Keratinocyte (primary cell): ENCODE measurements around the gene TRIM45. TPM values are rescaled to one million over a fixed set of nuclear protein-coding genes. Genes with fewer than 3 reads are reported as not detected.

ENCODE experiments used
- DNase-seq: peaks from one replicate; pipeline ENCODE4 v3.0.0-alpha.2; 2011; ENCODE audit warnings: low read depth, missing footprints, low spot score
- FAIRE-seq: peaks from 2 replicates; lab custom pipeline; 2011; peaks lifted over from hg19 to GRCh38; lab: Jason Lieb, UNC
- H2AFZ ChIP-seq: 2 replicates; pipeline ENCODE4 v1.6.0; 2012; ENCODE audit warnings: low read length, control low read depth, inconsistent platforms; ENCODE audit not compliant: control insufficient read depth
- H3K27ac ChIP-seq: 2 replicates; pipeline ENCODE4 v1.5.1; 2011; ENCODE audit warnings: low read length; ENCODE audit not compliant: control insufficient read depth, insufficient read depth
- H3K27me3 ChIP-seq: 3 replicates; pipeline ENCODE4 v1.6.0; 2011; ENCODE audit warnings: low read length; ENCODE audit not compliant: control insufficient read depth, insufficient read depth; ENCODE audit errors: extremely low read depth
- H3K36me3 ChIP-seq, 2 experiments: 2 replicates in 1 of 2; 3 replicates in 1 of 2; pipeline ENCODE4 v1.5.1; 2011; ENCODE audit warnings: low read length in 2 of 2, mild to moderate bottlenecking in 1 of 2; ENCODE audit not compliant: control insufficient read depth in 2 of 2, insufficient read depth in 2 of 2; ENCODE audit errors: extremely low read depth in 1 of 2
- H3K4me1 ChIP-seq: 3 replicates; pipeline ENCODE4 v1.5.1; 2011; ENCODE audit warnings: low read length; ENCODE audit not compliant: control insufficient read depth, insufficient read depth; ENCODE audit errors: extremely low read depth
- H3K4me2 ChIP-seq: 3 replicates; pipeline ENCODE4 v1.6.0; 2011; ENCODE audit warnings: low read depth, low read length; ENCODE audit not compliant: control insufficient read depth, insufficient read depth; ENCODE audit errors: extremely low read depth
- H3K4me3 ChIP-seq, 3 experiments: fragments of 200-600 bp in 1 of 3; sonication (generic) in 1 of 3; 2 replicates in 2 of 3; 3 replicates in 1 of 3; pipeline ENCODE4 v1.5.1; 2011 to 2016; ENCODE audit warnings: low read length in 3 of 3, mild to moderate bottlenecking in 3 of 3, control low read depth in 2 of 3, inconsistent platforms in 1 of 3, low read depth in 1 of 3, mixed read lengths in 1 of 3, mixed run types in 1 of 3, moderate library complexity in 1 of 3; ENCODE audit not compliant: control insufficient read depth in 2 of 3, insufficient read depth in 2 of 3; ENCODE audit errors: extremely low read depth in 1 of 3
- H3K79me2 ChIP-seq: 2 replicates; pipeline ENCODE4 v1.6.0; 2012; ENCODE audit warnings: low read length; ENCODE audit not compliant: control insufficient read depth, insufficient read depth
- H3K9ac ChIP-seq: 3 replicates; pipeline ENCODE4 v1.6.0; 2011; ENCODE audit warnings: low read length; ENCODE audit not compliant: control insufficient read depth, insufficient read depth; ENCODE audit errors: extremely low read depth
- H3K9me1 ChIP-seq: 3 replicates; pipeline ENCODE4 v1.6.0; 2011; ENCODE audit warnings: low read length; ENCODE audit not compliant: control insufficient read depth, insufficient read depth; ENCODE audit errors: extremely low read depth
- H3K9me3 ChIP-seq: 2 replicates; pipeline ENCODE4 v1.5.1; 2012; ENCODE audit warnings: low read depth, low read length; ENCODE audit not compliant: control insufficient read depth
- H4K20me1 ChIP-seq: 3 replicates; pipeline ENCODE4 v1.6.0; 2011; ENCODE audit warnings: low read length; ENCODE audit not compliant: control insufficient read depth, insufficient read depth; ENCODE audit errors: extremely low read depth
- CTCF ChIP-seq, 3 experiments: IDR thresholded peaks in 1 of 3; conservative IDR thresholded peaks in 1 of 3; optimal IDR thresholded peaks in 1 of 3; 2 replicates in 2 of 3; 3 replicates in 1 of 3; pipeline versions ENCODE3 to v1.5.1; 2011; ENCODE audit warnings: low read length in 3 of 3, mild to moderate bottlenecking in 3 of 3, moderate library complexity in 2 of 3, control low read depth in 1 of 3, inconsistent platforms in 1 of 3; ENCODE audit not compliant: insufficient read depth in 2 of 3; ENCODE audit errors: extremely low read depth in 1 of 3
- EZH2 ChIP-seq: IDR thresholded peaks from one replicate; pipeline ENCODE4 v1.6.1; 2012; ENCODE audit warnings: inconsistent platforms, mild to moderate bottlenecking, low read length, moderate library complexity
- dilution Hi-C: fragments of 300-500 bp; cut with MboI; formaldehyde crosslinking; loops from one replicate; pipeline ENCODE4 v1.7.0; 2020; ENCODE audit warnings: low sequenced_read_pairs; ENCODE audit not compliant: extremely low pct_ligation_motif_present
- polyA plus RNA-seq, 5 experiments: library from polyadenylated mRNA; depleted of rRNA in 3 of 5; stranded (reverse) in 3 of 5; stranded (forward) in 1 of 5; unstranded in 1 of 5; fragments of >200 nt; gene quantifications; 1 replicate in 1 of 5; 2 replicates in 3 of 5; 3 replicates in 1 of 5; pipeline versions ENCODE4 v1.2.1 to v1.2.3, GENCODE V29; 2011 to 2012; ENCODE audit warnings: missing spikeins in 2 of 5, low read depth in 1 of 5, low replicate concordance in 1 of 5

TRIM45 gene
- polyA plus RNA-seq, 1 donor (not counting 4 experiments of a cell fraction or from before 2014, with no cell fraction given) = 2.7 TPM

GRCh38 chr1:117123274-117123673 lies 1.7 kb upstream of the TRIM45 start:
- DNase-seq (no peak), FAIRE-seq (no peak)
- H4K20me1 ChIP-seq = no peaks in the 10 kb centered on the region
- H3K9me1 ChIP-seq = peaks cover 2% of the 10 kb centered on the region
- dilution Hi-C loops = no loop called here
- no peak overlapping the region for H3K27ac ChIP-seq
- no peaks in the 10 kb centered on the region for H3K79me2 ChIP-seq
- no peak overlapping the region for H3K4me2 ChIP-seq
- peaks cover 12% of the 10 kb centered on the region for H3K4me1 ChIP-seq
- peaks cover 12% of the 10 kb centered on the region for H3K27me3 ChIP-seq
- no peaks in the 10 kb centered on the region for H3K9me3 ChIP-seq
- H3K4me3 ChIP-seq = no peak overlapping the region
- H3K9ac ChIP-seq = no peak overlapping the region
- TF ChIP-seq EZH2 = no peak
- no peak for TF ChIP-seq CTCF (optimal IDR thresholded peaks at IDR 0.05 in 1 of 3, IDR thresholded peaks at IDR 0.05 in 1 of 3, conservative IDR thresholded peaks at IDR 0.05 in 1 of 3; ENCODE audit: extremely low read depth in 1 of 3, insufficient read depth in 2 of 3, low read length in 3 of 3)
- H2AFZ ChIP-seq = no peak overlapping the region
- H3K36me3 ChIP-seq = no peaks in the 10 kb centered on the region

GRCh38 chr1:117122330-117123025 lies 929 bp upstream of the TRIM45 start:
- H2AFZ ChIP-seq = peak overlapping the region; percentile 100
- peaks cover 12% of the 10 kb centered on the region for H3K4me1 ChIP-seq
- H3K27ac ChIP-seq = peak overlapping the region; percentile 92
- TF ChIP-seq EZH2 (no peak), CTCF (optimal IDR thresholded peaks at IDR 0.05 in 1 of 3, IDR thresholded peaks at IDR 0.05 in 1 of 3, conservative IDR thresholded peaks at IDR 0.05 in 1 of 3; ENCODE audit: extremely low read depth in 1 of 3, insufficient read depth in 2 of 3, low read length in 3 of 3) (no peak)
- FAIRE-seq = no peak
- peak overlapping the region; percentile 69 to 87 (median 85) for H3K4me3 ChIP-seq
- H3K9me1 ChIP-seq = peaks cover 2% of the 10 kb centered on the region
- H3K36me3 ChIP-seq = peaks cover 0 to 7% of the 10 kb centered on the region in 2 experiments
- H3K9me3 ChIP-seq = no peaks in the 10 kb centered on the region
- H4K20me1 ChIP-seq = no peaks in the 10 kb centered on the region
- no peak for DNase-seq
- dilution Hi-C loops = no loop called here
- H3K4me2 ChIP-seq = peak overlapping the region; percentile 76
- H3K79me2 ChIP-seq = no peaks in the 10 kb centered on the region
- peaks cover 12% of the 10 kb centered on the region for H3K27me3 ChIP-seq
- H3K9ac ChIP-seq = peak overlapping the region; percentile 92
